ENCODE data around the gene PRR12.

- TF ChIP-seq CTCF (IDR thresholded peaks at IDR 0.05) (no peak), POLR2A (IDR thresholded peaks at IDR 0.05) (no peak), POLR2AphosphoS5 (IDR thresholded peaks at IDR 0.05) (no peak)
Observed at GRCh38 chr19:49566302-49566701, 24.7 kb upstream of the PRR12 start.
